HCT116 (cell line): ENCODE data around the gene PKNOX2. TPM values are rescaled to one million over a fixed set of nuclear protein-coding genes. Genes with fewer than 3 reads are reported as not detected.

Source experiments
- ATAC-seq: fragments of 200-7000 bp; cut with Tn5 transposase; 2 replicates; pipeline ENCODE4 v1.9.1; 2020; ENCODE audit warnings: mild to moderate bottlenecking, moderate library complexity
- BruUV-seq: library from RNA; stranded (reverse); fragments of 400-500 nt; replicated peaks from 2 replicates; lab custom pipeline; 2021; lab: Mats Ljungman, UMichigan
- CTCF ChIA-PET: fragments of 300-600 bp; sonication (Branson Sonifier 250); formaldehyde crosslinking; loops from one replicate; lab custom pipeline; 2021; ENCODE audit warnings: antibody characterized with exemption; lab: Charles Lee
- POLR2A ChIA-PET: fragments of 300-600, 350-600 bp; sonication (Branson Sonifier 250); formaldehyde crosslinking; loops from one replicate; lab custom pipeline; 2021; ENCODE audit warnings: antibody characterized with exemption; lab: Charles Lee
- RAD21 ChIA-PET, 2 experiments: fragments of 300-600 bp; sonication (Branson Sonifier 250); formaldehyde crosslinking; loops; one replicate each; lab custom pipeline; 2023; ENCODE audit warnings: low total read pairs in 2 of 2; ENCODE audit not compliant: uncharacterized antibody in 2 of 2, unreplicated experiment in 2 of 2, low non-redundant PET in 1 of 2; lab: Charles Lee
- DNase-seq: peaks from one replicate; pipeline ENCODE4 v3.0.0-alpha.2; 2010; ENCODE audit warnings: low read depth, low spot score
- H2AFZ ChIP-seq: fragments of 200-600 bp; shearing (Covaris generic), sonication (generic); 2 replicates; pipeline ENCODE4 v1.6.1; 2017; ENCODE audit warnings: low read depth, mixed run types, mixed read lengths, antibody characterized with exemption, low read length; ENCODE audit not compliant: poor library complexity, severe bottlenecking
- H3K27ac ChIP-seq: 2 replicates; pipeline ENCODE4 v1.5.1; 2012; ENCODE audit warnings: low read depth, low read length
- H3K27me3 ChIP-seq: fragments of 200-600 bp; sonication (generic); 2 replicates; pipeline ENCODE4 v1.6.1; 2016; ENCODE audit warnings: mixed run types, low read length, mixed read lengths; ENCODE audit not compliant: insufficient read depth
- H3K36me3 ChIP-seq, 2 experiments: fragments of 200-500 bp in 1 of 2; fragments of 200-600 bp in 1 of 2; sonication (Bioruptor generic) in 1 of 2; sonication (generic) in 1 of 2; 2 replicates each; pipeline versions ENCODE4 v1.5.1 to v1.6.1; 2014 to 2016; ENCODE audit warnings: low read length in 2 of 2, inconsistent platforms in 1 of 2, mixed read lengths in 1 of 2, mixed run types in 1 of 2; ENCODE audit not compliant: insufficient read depth in 2 of 2, control insufficient read depth in 1 of 2
- H3K4me1 ChIP-seq, 2 experiments: fragments of 200-600 bp in 1 of 2; sonication (generic) in 1 of 2; 2 replicates each; pipeline versions ENCODE4 v1.5.1 to v1.6.1; 2012 to 2017; ENCODE audit warnings: low read length in 2 of 2, inconsistent platforms in 1 of 2, mild to moderate bottlenecking in 1 of 2, mixed read lengths in 1 of 2, mixed run types in 1 of 2, moderate library complexity in 1 of 2; ENCODE audit not compliant: insufficient read depth in 2 of 2, control insufficient read depth in 1 of 2
- H3K4me2 ChIP-seq: fragments of 200-600 bp; sonication (generic); 2 replicates; pipeline ENCODE4 v1.6.1; 2017; ENCODE audit warnings: mixed run types, low read length, mixed read lengths
- H3K4me3 ChIP-seq, 2 experiments: fragments of 200-600 bp in 1 of 2; sonication (generic) in 1 of 2; replicated peaks in 1 of 2; 2 replicates each; pipeline ENCODE4 v1.5.1; 2011 to 2016; ENCODE audit warnings: low read length in 2 of 2, control low read depth in 1 of 2, low read depth in 1 of 2, mild to moderate bottlenecking in 1 of 2, mixed read lengths in 1 of 2, mixed run types in 1 of 2
- H3K79me2 ChIP-seq: fragments of 200-600 bp; sonication (generic); 2 replicates; pipeline ENCODE4 v1.6.1; 2017; ENCODE audit warnings: mild to moderate bottlenecking, mixed run types, low read length, moderate library complexity, mixed read lengths; ENCODE audit not compliant: insufficient read depth
- H3K9ac ChIP-seq: fragments of 200-600 bp; sonication (generic); 2 replicates; pipeline ENCODE4 v1.6.1; 2016; ENCODE audit warnings: low read length, mixed read lengths
- H3K9me2 ChIP-seq: fragments of 200-600 bp; sonication (generic), shearing (Covaris generic); 2 replicates; pipeline ENCODE4 v1.6.1; 2017; ENCODE audit warnings: mixed run types, mild to moderate bottlenecking, moderate library complexity; ENCODE audit not compliant: insufficient read depth
- H3K9me3 ChIP-seq, 2 experiments: fragments of 200-500 bp in 1 of 2; fragments of 200-600 bp in 1 of 2; sonication (Bioruptor generic) in 1 of 2; sonication (generic) in 1 of 2; 2 replicates each; pipeline ENCODE4 v1.6.1; 2014 to 2017; ENCODE audit warnings: low read length in 2 of 2, mixed read lengths in 2 of 2, inconsistent platforms in 1 of 2, low read depth in 1 of 2, mild to moderate bottlenecking in 1 of 2, mixed run types in 1 of 2, moderate library complexity in 1 of 2; ENCODE audit not compliant: control insufficient read depth in 1 of 2, insufficient read depth in 1 of 2
- H4K20me1 ChIP-seq: fragments of 200-600 bp; sonication (generic), shearing (Covaris generic); 2 replicates; pipeline ENCODE4 v1.6.1; 2017; ENCODE audit warnings: mixed run types, mild to moderate bottlenecking, moderate library complexity; ENCODE audit not compliant: insufficient read depth
- ATF3 ChIP-seq: IDR thresholded peaks from 2 replicates; pipeline ENCODE4 v1.6.1; 2012
- CEBPB ChIP-seq: IDR thresholded peaks from 2 replicates; pipeline ENCODE4 v1.6.1; 2012; ENCODE audit warnings: low read depth
- CTCF ChIP-seq, 3 experiments: fragments of 200-600 bp in 1 of 3; sonication (generic) in 1 of 3; IDR thresholded peaks in 2 of 3; conservative IDR thresholded peaks in 1 of 3; 2 replicates each; pipeline ENCODE4 v1.5.1; 2012 to 2017; ENCODE audit warnings: low read depth in 2 of 3, low read length in 2 of 3, antibody characterized with exemption in 1 of 3, borderline replicate concordance in 1 of 3, control low read depth in 1 of 3, mild to moderate bottlenecking in 1 of 3, mixed read lengths in 1 of 3, mixed run types in 1 of 3, moderate library complexity in 1 of 3; ENCODE audit not compliant: insufficient read depth in 1 of 3
- ELF1 ChIP-seq: IDR thresholded peaks from 2 replicates; pipeline ENCODE4 v1.6.1; 2012; ENCODE audit warnings: low read depth, borderline replicate concordance
- EZH2 ChIP-seq: fragments of 200-600 bp; sonication (generic); IDR thresholded peaks from 2 replicates; pipeline ENCODE4 v1.6.1; 2017; ENCODE audit warnings: antibody characterized with exemption, mixed run types
- EZH2phosphoT487 ChIP-seq: fragments of 200-600 bp; IDR thresholded peaks from 2 replicates; pipeline ENCODE4 v1.6.1; 2018; ENCODE audit warnings: antibody characterized with exemption, borderline replicate concordance
- JUND ChIP-seq: IDR thresholded peaks from 2 replicates; pipeline ENCODE4 v1.6.1; 2012
- MAX ChIP-seq: IDR thresholded peaks from 2 replicates; pipeline ENCODE4 v1.6.1; 2012
- POLR2AphosphoS5 ChIP-seq: IDR thresholded peaks from 2 replicates; pipeline ENCODE4 v1.6.1; 2011; ENCODE audit warnings: mild to moderate bottlenecking, low read depth, low read length, moderate library complexity
- REST ChIP-seq: IDR thresholded peaks from 2 replicates; pipeline ENCODE4 v1.6.1; 2012; ENCODE audit warnings: low read depth
- SIN3A ChIP-seq: IDR thresholded peaks from 2 replicates; pipeline ENCODE4 v1.6.1; 2012; ENCODE audit warnings: low read depth
- SRF ChIP-seq: IDR thresholded peaks from 2 replicates; pipeline ENCODE4 v1.6.1; 2012; ENCODE audit warnings: low read depth
- YY1 ChIP-seq: IDR thresholded peaks from 2 replicates; pipeline ENCODE4 v1.6.1; 2011; ENCODE audit warnings: low read length, low read depth, moderate library complexity, mild to moderate bottlenecking; ENCODE audit not compliant: insufficient replicate concordance; ENCODE audit errors: extremely low read depth
- ZBTB33 ChIP-seq: IDR thresholded peaks from 2 replicates; pipeline ENCODE4 v1.6.1; 2011; ENCODE audit warnings: mild to moderate bottlenecking, low read length, moderate library complexity; ENCODE audit not compliant: insufficient replicate concordance; ENCODE audit errors: extremely low read depth
- ZFX ChIP-seq: fragments of 450-650 bp; IDR thresholded peaks from 2 replicates; pipeline ENCODE4 v1.6.1; 2017
- ZNF274 ChIP-seq: fragments of 200-500 bp; sonication (Bioruptor generic); IDR thresholded peaks from 2 replicates; pipeline ENCODE4 v1.6.1; 2014; ENCODE audit warnings: mild to moderate bottlenecking, low read depth, low read length, inconsistent platforms
- intact Hi-C: fragments of 100-400 bp; cut with micrococcal nuclease; formaldehyde crosslinking; loops from 2 replicates; pipeline ENCODE4 v1.10.0; 2022
- total RNA-seq: library from RNA; stranded (reverse); gene quantifications from one replicate; pipeline ENCODE4 v1.2.1, GENCODE V29; 2021; ENCODE audit not compliant: unreplicated experiment

Gene PKNOX2
- total RNA-seq, 1 experiment from 2014 or later = 0.20 TPM

GRCh38 chr11:125148011-125148410, 16.5 kb upstream of the PKNOX2 start:
- intact Hi-C loops = loop anchor here (10.0 kb wide), 2 partner anchors 197 to 257 kb away; no protein-coding TSS in a partner anchor
- no peak overlapping the region for H3K4me2 ChIP-seq
- H3K4me3 ChIP-seq = no peak overlapping the region
- ChIA-PET POLR2A (no interaction called here), RAD21 (no interaction called here), CTCF (no interaction called here)
- no peak overlapping the region for H3K9ac ChIP-seq
- H3K36me3 ChIP-seq = no peaks in the 10 kb centered on the region
- no peaks in the 10 kb centered on the region for H3K9me2 ChIP-seq
- no peaks in the 10 kb centered on the region for H3K79me2 ChIP-seq
- BruUV-seq = no TSS peak
- no peaks in the 10 kb centered on the region for H4K20me1 ChIP-seq
- DNase-seq (no peak), ATAC-seq (no peak)
- H3K4me1 ChIP-seq = no peaks in the 10 kb centered on the region
- no peak overlapping the region for H3K27ac ChIP-seq
- TF ChIP-seq EZH2phosphoT487 = no peak
- no peak for TF ChIP-seq YY1
- TF ChIP-seq ZFX = no peak
- TF ChIP-seq ATF3 = no peak
- no peak for TF ChIP-seq ZBTB33
- TF ChIP-seq CEBPB = no peak
- TF ChIP-seq ZNF274 = no peak
- TF ChIP-seq JUND = no peak
- no peak for TF ChIP-seq MAX
- no peak for TF ChIP-seq EZH2
- TF ChIP-seq CTCF (IDR thresholded peaks at IDR 0.05 in 2 of 3, conservative IDR thresholded peaks at IDR 0.05 in 1 of 3; ENCODE audit: borderline replicate concordance in 1 of 3, insufficient read depth in 1 of 3, low read depth in 2 of 3, low read length in 2 of 3) = no peak
- TF ChIP-seq SRF = no peak
- TF ChIP-seq SIN3A = no peak
- no peak for TF ChIP-seq ELF1
- no peak for TF ChIP-seq POLR2AphosphoS5
- TF ChIP-seq REST = no peak
- H3K27me3 ChIP-seq = no peaks in the 10 kb centered on the region
- H2AFZ ChIP-seq = no peak overlapping the region
- no peaks in the 10 kb centered on the region for H3K9me3 ChIP-seq
